Measurements from ENCODE around the gene PTOV1.
A peak's percentile ranks its signal among the peaks of the same experiment; 100 is the strongest.

PTOV1 gene

DNA sequence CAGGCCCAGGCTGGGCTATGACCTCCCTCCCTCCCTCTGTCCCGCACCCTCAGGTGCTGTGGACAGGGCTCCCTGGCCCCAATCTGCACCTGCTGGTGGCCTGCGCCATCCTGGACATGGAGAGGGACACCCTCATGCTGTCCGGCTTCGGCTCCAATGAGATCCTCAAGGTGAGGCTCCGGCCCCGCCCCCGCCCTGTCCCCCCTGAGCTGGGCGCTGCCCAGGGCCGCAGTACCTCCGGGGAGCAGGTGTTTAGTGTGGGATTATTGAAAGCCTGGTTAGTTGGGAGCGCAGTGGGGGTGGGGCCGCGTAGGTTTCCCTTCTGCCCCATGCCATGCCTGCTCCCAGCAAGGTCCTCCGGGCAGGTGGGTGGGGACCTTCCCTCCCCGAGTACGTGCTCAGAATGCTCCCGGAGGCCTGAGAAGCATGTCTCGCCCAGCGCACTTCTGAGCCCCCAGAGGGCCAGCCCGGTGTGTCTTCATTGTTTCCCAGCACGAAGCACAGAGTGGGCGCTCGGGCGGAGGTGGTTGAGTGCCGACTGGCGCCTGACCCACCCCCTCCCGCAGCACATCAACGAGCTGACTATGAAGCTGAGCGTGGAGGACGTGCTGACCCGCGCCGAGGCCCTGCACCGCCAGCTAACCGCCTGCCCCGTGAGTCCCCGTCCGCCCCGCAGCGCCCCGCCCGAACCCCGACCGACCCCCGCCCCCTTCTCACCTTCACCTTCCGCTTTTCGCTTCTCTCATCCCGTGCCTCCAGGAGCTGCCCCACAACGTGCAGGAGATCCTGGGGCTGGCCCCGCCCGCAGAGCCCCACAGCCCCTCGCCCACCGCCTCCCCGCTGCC lies 36.9 kb downstream of the PTOV1 start:
- Histone ChIP-seq H3K79me2 (ENCODE audit: insufficient read depth, low read depth) (no peaks in the 10 kb centered on the region), H2AFZ (ENCODE audit: low read depth) (no peak overlapping the region), H4K20me1 (ENCODE audit: insufficient read depth) (no peaks in the 10 kb centered on the region), H3K4me3 (IDR thresholded peaks at IDR 0.05; ENCODE audit: insufficient read depth, low read depth, low read length) (no peak overlapping the region), H3K36me3 (ENCODE audit: insufficient read depth) (no peaks in the 10 kb centered on the region; the same call in 1 of the 2 replicates), H3K4me1 (ENCODE audit: low read depth, poor library complexity, severe bottlenecking) (peaks cover 22% of the 10 kb centered on the region), H3K27ac (no peak overlapping the region), H3K9ac (no peak overlapping the region), H3K27me3 (ENCODE audit: insufficient read depth, low read depth) (no peaks in the 10 kb centered on the region), H3K4me2 (no peak overlapping the region; the same call in 1 of the 2 replicates)
- TF ChIP-seq, protein P1, sequence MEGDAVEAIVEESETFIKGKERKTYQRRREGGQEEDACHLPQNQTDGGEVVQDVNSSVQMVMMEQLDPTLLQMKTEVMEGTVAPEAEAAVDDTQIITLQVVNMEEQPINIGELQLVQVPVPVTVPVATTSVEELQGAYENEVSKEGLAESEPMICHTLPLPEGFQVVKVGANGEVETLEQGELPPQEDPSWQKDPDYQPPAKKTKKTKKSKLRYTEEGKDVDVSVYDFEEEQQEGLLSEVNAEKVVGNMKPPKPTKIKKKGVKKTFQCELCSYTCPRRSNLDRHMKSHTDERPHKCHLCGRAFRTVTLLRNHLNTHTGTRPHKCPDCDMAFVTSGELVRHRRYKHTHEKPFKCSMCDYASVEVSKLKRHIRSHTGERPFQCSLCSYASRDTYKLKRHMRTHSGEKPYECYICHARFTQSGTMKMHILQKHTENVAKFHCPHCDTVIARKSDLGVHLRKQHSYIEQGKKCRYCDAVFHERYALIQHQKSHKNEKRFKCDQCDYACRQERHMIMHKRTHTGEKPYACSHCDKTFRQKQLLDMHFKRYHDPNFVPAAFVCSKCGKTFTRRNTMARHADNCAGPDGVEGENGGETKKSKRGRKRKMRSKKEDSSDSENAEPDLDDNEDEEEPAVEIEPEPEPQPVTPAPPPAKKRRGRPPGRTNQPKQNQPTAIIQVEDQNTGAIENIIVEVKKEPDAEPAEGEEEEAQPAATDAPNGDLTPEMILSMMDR (conservative IDR thresholded peaks at IDR 0.05; ENCODE audit: low read depth, low read length) = no peak

DNA sequence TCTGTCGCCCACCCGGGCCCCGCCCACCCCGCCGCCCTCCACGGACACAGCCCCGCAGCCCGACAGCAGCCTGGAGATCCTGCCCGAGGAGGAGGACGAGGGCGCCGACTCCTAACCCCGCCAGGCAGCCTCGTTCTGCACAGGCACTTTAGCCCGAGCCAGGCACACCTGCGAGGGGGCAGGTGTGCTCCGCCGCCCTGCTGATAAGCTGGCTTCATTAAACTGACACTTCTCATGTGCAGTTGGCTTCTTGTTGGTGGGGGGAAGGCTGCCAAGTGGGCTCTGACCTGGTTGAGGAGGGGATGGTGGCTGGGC lies 37.5 kb downstream of the PTOV1 start:
- Histone ChIP-seq H3K9ac (no peak overlapping the region), H3K4me2 (no peak overlapping the region), H3K36me3 (ENCODE audit: insufficient read depth) (no peaks in the 10 kb centered on the region; the same call in 1 of the 2 replicates), H3K4me3 (IDR thresholded peaks at IDR 0.05; ENCODE audit: insufficient read depth, low read depth, low read length) (no peak overlapping the region), H3K27ac (no peak overlapping the region), H3K27me3 (ENCODE audit: insufficient read depth, low read depth) (no peaks in the 10 kb centered on the region), H4K20me1 (ENCODE audit: insufficient read depth) (no peaks in the 10 kb centered on the region), H2AFZ (ENCODE audit: low read depth) (no peak overlapping the region), H3K79me2 (ENCODE audit: insufficient read depth, low read depth) (no peaks in the 10 kb centered on the region), H3K4me1 (ENCODE audit: low read depth, poor library complexity, severe bottlenecking) (peaks cover 26% of the 10 kb centered on the region)
- TF ChIP-seq, protein P1 (conservative IDR thresholded peaks at IDR 0.05; ENCODE audit: low read depth, low read length) = no peak

DNA sequence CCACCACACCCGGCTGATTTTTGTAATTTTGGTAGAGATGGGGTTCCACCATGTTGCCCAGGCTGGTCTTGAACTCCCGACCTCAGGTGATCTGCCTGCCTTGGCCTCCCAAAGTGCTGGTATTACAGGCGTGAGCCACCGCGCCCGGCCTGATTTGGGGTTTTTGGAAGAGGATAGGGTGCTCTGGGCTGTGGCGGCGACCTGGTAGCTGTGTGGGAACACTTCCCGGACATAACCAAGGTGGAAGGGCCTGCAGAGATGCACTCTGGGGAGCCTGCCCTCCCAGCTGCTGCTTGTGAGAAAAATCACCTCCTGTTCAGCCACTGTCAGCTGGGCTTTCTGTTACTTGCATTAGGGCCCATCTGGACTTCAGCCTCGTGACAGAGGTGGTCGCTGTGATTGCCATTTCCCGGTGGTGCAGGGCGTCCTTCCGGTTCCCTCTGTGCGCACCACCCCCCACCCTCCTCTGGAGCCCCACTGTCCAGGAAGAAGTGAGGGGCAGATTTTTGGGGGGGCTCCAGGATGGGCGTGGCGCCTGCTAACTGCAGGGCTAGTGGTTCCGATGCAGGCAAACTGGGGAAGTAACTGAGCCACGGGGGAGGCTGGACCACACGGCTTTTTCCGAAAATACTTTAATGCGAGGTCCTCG lies 38.2 kb downstream of the PTOV1 start:
- Histone ChIP-seq H3K4me1 (ENCODE audit: low read depth, poor library complexity, severe bottlenecking) (peaks cover 32% of the 10 kb centered on the region), H4K20me1 (ENCODE audit: insufficient read depth) (no peaks in the 10 kb centered on the region), H3K9ac (no peak overlapping the region), H3K27ac (no peak overlapping the region; the same call in 1 of the 2 replicates), H3K27me3 (ENCODE audit: insufficient read depth, low read depth) (no peaks in the 10 kb centered on the region), H3K36me3 (ENCODE audit: insufficient read depth) (no peaks in the 10 kb centered on the region), H3K79me2 (ENCODE audit: insufficient read depth, low read depth) (no peaks in the 10 kb centered on the region), H3K4me2 (peak overlapping the region; percentile 45; the same call in 1 of the 2 replicates), H2AFZ (ENCODE audit: low read depth) (no peak overlapping the region), H3K4me3 (IDR thresholded peaks at IDR 0.05; ENCODE audit: insufficient read depth, low read depth, low read length) (no peak overlapping the region)
- TF ChIP-seq, protein P1 (conservative IDR thresholded peaks at IDR 0.05; ENCODE audit: low read depth, low read length) = no peak

DNA sequence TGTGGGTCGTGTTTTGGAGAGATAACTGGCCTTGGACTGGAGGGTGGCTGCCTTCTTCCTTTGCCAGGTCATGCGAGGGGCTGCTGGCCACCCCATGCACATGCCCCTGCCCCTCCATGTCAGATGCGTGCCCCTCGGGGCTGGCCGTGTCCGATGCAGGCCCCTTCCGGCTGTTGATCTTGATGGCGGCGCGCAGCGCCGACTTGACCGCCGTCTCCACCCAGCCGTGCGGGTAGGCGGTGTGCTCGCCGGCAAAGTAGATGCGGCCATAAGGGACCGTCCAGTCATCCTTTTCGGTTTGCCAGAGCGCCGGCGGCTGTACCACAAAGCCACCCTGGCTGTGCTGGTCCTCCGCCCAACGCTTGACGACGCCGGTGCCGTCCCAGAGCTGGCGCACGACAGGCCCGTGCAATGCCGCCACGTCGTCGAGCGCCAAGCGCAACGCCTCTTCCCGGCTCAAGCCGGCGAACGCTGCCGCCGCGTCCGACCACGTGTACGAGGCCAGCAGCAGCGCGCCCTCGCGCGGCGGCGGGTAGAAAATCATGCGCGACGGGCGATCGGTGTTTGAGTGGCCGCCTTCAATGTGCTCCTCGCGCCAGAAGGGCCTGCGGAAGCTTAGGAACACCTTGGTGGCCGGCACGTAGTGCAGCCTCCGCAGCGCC lies 38.9 kb downstream of the PTOV1 start:
- Histone ChIP-seq H3K4me1 (ENCODE audit: low read depth, poor library complexity, severe bottlenecking) (peaks cover 36% of the 10 kb centered on the region), H3K27me3 (ENCODE audit: insufficient read depth, low read depth) (no peaks in the 10 kb centered on the region), H3K4me3 (IDR thresholded peaks at IDR 0.05; ENCODE audit: insufficient read depth, low read depth, low read length) (no peak overlapping the region), H3K36me3 (ENCODE audit: insufficient read depth) (no peaks in the 10 kb centered on the region), H3K4me2 (peak overlapping the region; percentile 45), H4K20me1 (ENCODE audit: insufficient read depth) (no peaks in the 10 kb centered on the region), H3K27ac (peak overlapping the region; percentile 68), H3K79me2 (ENCODE audit: insufficient read depth, low read depth) (no peaks in the 10 kb centered on the region), H3K9ac (peak overlapping the region; percentile 44; the same call in 1 of the 2 replicates), H2AFZ (ENCODE audit: low read depth) (peak overlapping the region; percentile 86)
- TF ChIP-seq, protein P1 (conservative IDR thresholded peaks at IDR 0.05; ENCODE audit: low read depth, low read length) = peak; percentile 76
